ENCODE results near the gene FXR2. TPM values are rescaled to one million over a fixed set of nuclear protein-coding genes. Genes with fewer than 3 reads are reported as not detected.

FXR2 gene
- total RNA-seq, 1 experiment from 2014 or later = 49.7 TPM

- no peaks in the 10 kb centered on the region for H3K36me3 ChIP-seq (ENCODE audit: control insufficient read depth in 1 of 2, insufficient read depth in 2 of 2, low read length in 2 of 2)
- no peaks in the 10 kb centered on the region for H3K79me2 ChIP-seq (ENCODE audit: insufficient read depth, low read length)
- H3K4me3 ChIP-seq (replicated peaks in 1 of 2; ENCODE audit: low read depth in 1 of 2, low read length in 2 of 2) = no peak overlapping the region
- BruUV-seq (replicated peaks) = no TSS peak
- no peak for TF ChIP-seq SRF (IDR thresholded peaks at IDR 0.05; ENCODE audit: low read depth)
- no peaks in the 10 kb centered on the region for H4K20me1 ChIP-seq (ENCODE audit: insufficient read depth)
- no peak overlapping the region for H3K4me2 ChIP-seq (ENCODE audit: low read length)
- H3K9me3 ChIP-seq (ENCODE audit: control insufficient read depth in 1 of 2, insufficient read depth in 1 of 2, low read depth in 1 of 2, low read length in 2 of 2) = no peaks in the 10 kb centered on the region
- no peak overlapping the region for H2AFZ ChIP-seq (ENCODE audit: low read depth, low read length, poor library complexity, severe bottlenecking)
- ChIA-PET CTCF (no interaction called here), RAD21 (ENCODE audit: low non-redundant PET in 1 of 2, low total read pairs in 2 of 2, uncharacterized antibody in 2 of 2, unreplicated experiment in 2 of 2) (no interaction called here), POLR2A (interaction anchor here (0.5 kb wide), 1 partner anchor 251 kb away, joined by 3 read pairs; the partner anchor contains the start of gene TMEM256)
- no peak overlapping the region for H3K9ac ChIP-seq (ENCODE audit: low read length)
- ATAC-seq (no peak), DNase-seq (ENCODE audit: low read depth, low spot score) (no peak)
- H3K4me1 ChIP-seq (ENCODE audit: control insufficient read depth in 1 of 2, insufficient read depth in 2 of 2, low read length in 2 of 2) = peaks cover 7% of the 10 kb centered on the region in 2 experiments; a peak in 3 of 4 replicates
- H3K27ac ChIP-seq (ENCODE audit: low read depth, low read length) = no peak overlapping the region
- no peaks in the 10 kb centered on the region; the same call in 1 of the 2 replicates for H3K27me3 ChIP-seq (ENCODE audit: insufficient read depth, low read length)
- H3K9me2 ChIP-seq (ENCODE audit: insufficient read depth) = no peaks in the 10 kb centered on the region
- intact Hi-C loops (cut with micrococcal nuclease) = no loop called here
Observed at GRCh38 chr17:7654832-7655540, 40.3 kb upstream of the FXR2 start.

DNA sequence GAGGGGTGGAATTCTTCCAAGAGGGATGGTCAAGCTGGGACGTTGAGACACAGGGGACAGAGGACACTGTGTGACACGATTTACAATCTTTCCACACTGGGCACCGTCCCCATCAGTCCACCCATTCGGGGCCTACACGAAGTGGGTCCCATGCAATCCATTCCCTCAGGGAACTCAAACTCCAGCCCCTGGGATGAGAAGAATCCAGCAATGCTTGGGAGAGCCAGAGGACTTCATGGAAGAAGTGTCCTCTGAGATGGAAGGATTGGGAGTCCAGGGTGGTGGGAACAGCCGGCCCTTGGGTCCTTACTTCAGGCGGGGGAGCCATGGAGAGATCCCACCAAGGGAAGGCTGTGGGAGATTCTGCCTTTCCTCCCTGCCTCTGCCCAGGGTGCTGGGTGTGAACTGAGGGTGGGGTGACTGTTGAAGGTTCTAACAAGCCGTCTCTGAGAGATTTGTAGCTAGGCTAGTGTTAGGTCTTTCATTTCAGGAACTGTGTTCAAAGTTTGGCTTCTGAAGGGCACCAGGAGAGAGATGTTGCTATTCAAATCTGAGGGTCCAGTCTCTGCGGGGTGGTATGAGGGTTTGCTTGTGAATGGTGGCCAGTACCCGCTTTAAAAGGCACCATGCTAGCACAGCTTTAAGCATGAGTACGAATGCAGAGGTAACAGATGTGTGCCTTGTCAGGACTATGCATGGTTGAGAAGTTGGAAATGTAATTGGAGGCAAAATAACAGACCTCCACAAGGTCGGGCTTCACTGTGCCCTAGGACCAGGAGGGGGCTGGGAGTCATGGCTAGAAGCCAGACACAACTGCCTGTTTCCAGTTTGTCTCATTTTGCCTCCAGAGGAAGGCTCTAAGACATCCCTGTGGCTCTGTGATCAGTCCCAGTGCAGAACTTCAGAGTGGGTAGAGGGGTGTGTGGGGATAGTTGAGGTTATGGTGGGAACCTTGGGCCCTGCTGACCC lies 38.0 kb upstream of the FXR2 start:
- H3K27me3 ChIP-seq (ENCODE audit: insufficient read depth, low read length) = no peaks in the 10 kb centered on the region; the same call in 1 of the 2 replicates
- H3K27ac ChIP-seq (ENCODE audit: low read depth, low read length) = no peak overlapping the region

More for the DNA sequence above, 38.0 kb upstream of the FXR2 start:
- no peak for ATAC-seq
- peaks cover 7% of the 10 kb centered on the region in 2 experiments; a peak in 3 of 4 replicates for H3K4me1 ChIP-seq (ENCODE audit: control insufficient read depth in 1 of 2, insufficient read depth in 2 of 2, low read length in 2 of 2)
- no peak overlapping the region for H3K4me2 ChIP-seq (ENCODE audit: low read length)
- ChIA-PET RAD21 (ENCODE audit: low non-redundant PET in 1 of 2, low total read pairs in 2 of 2, uncharacterized antibody in 2 of 2, unreplicated experiment in 2 of 2) (no interaction called here), POLR2A (interaction anchor here (1.0 kb wide), 1 partner anchor 35 kb away, joined by 3 read pairs; the partner anchor contains the start of gene TP53), CTCF (no interaction called here)
- intact Hi-C loops (cut with micrococcal nuclease) = no loop called here
- H3K36me3 ChIP-seq (ENCODE audit: control insufficient read depth in 1 of 2, insufficient read depth in 2 of 2, low read length in 2 of 2) = no peaks in the 10 kb centered on the region
- DNase-seq (ENCODE audit: low read depth, low spot score) = no peak
- no peak overlapping the region for H2AFZ ChIP-seq (ENCODE audit: low read depth, low read length, poor library complexity, severe bottlenecking)
- H3K9me2 ChIP-seq (ENCODE audit: insufficient read depth) = no peaks in the 10 kb centered on the region
- BruUV-seq (replicated peaks) = no TSS peak
- no peaks in the 10 kb centered on the region for H4K20me1 ChIP-seq (ENCODE audit: insufficient read depth)
- no peak overlapping the region for H3K4me3 ChIP-seq (replicated peaks in 1 of 2; ENCODE audit: low read depth in 1 of 2, low read length in 2 of 2)
- H3K9ac ChIP-seq (ENCODE audit: low read length) = no peak overlapping the region
- no peaks in the 10 kb centered on the region for H3K9me3 ChIP-seq (ENCODE audit: control insufficient read depth in 1 of 2, insufficient read depth in 1 of 2, low read depth in 1 of 2, low read length in 2 of 2)
- H3K79me2 ChIP-seq (ENCODE audit: insufficient read depth, low read length) = no peaks in the 10 kb centered on the region
- TF ChIP-seq CEBPB (IDR thresholded peaks at IDR 0.05; ENCODE audit: low read depth) (no peak), ATF3 (IDR thresholded peaks at IDR 0.05) (no peak), ZNF274 (IDR thresholded peaks at IDR 0.05; ENCODE audit: low read depth, low read length) (no peak), POLR2AphosphoS5 (IDR thresholded peaks at IDR 0.05; ENCODE audit: low read depth, low read length) (no peak), JUND (IDR thresholded peaks at IDR 0.05) (no peak), ZFX (IDR thresholded peaks at IDR 0.05) (no peak), SRF (IDR thresholded peaks at IDR 0.05; ENCODE audit: low read depth) (no peak), REST (IDR thresholded peaks at IDR 0.05; ENCODE audit: low read depth) (no peak), POLR2A (IDR thresholded peaks at IDR 0.05; ENCODE audit: borderline replicate concordance, extremely low read depth, insufficient read depth, insufficient read length) (no peak)
- TF ChIP-seq, protein P1, sequence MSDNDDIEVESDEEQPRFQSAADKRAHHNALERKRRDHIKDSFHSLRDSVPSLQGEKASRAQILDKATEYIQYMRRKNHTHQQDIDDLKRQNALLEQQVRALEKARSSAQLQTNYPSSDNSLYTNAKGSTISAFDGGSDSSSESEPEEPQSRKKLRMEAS (IDR thresholded peaks at IDR 0.05) = no peak
- TF ChIP-seq, protein P2, sequence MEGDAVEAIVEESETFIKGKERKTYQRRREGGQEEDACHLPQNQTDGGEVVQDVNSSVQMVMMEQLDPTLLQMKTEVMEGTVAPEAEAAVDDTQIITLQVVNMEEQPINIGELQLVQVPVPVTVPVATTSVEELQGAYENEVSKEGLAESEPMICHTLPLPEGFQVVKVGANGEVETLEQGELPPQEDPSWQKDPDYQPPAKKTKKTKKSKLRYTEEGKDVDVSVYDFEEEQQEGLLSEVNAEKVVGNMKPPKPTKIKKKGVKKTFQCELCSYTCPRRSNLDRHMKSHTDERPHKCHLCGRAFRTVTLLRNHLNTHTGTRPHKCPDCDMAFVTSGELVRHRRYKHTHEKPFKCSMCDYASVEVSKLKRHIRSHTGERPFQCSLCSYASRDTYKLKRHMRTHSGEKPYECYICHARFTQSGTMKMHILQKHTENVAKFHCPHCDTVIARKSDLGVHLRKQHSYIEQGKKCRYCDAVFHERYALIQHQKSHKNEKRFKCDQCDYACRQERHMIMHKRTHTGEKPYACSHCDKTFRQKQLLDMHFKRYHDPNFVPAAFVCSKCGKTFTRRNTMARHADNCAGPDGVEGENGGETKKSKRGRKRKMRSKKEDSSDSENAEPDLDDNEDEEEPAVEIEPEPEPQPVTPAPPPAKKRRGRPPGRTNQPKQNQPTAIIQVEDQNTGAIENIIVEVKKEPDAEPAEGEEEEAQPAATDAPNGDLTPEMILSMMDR (IDR thresholded peaks at IDR 0.05 in 2 of 3, conservative IDR thresholded peaks at IDR 0.05 in 1 of 3; ENCODE audit: borderline replicate concordance in 1 of 3, insufficient read depth in 1 of 3, low read depth in 2 of 3, low read length in 2 of 3) = no peak
